ENCODE results near the gene CATSPERB. TPM values are rescaled to one million over a fixed set of nuclear protein-coding genes. Genes with fewer than 3 reads are reported as not detected.

Gene CATSPERB
- total and polyA plus RNA-seq, 2 donors (not counting 3 experiments of a cell fraction or from before 2014, with no cell fraction given), result not detected

- H3K27ac ChIP-seq (ENCODE audit: insufficient read depth, low read depth, low read length), result no peak overlapping the region
- no peak for FAIRE-seq
Observed at GRCh38 chr14:91533623-91534022, 198.3 kb downstream of the CATSPERB start.

More at GRCh38 chr14:91533623-91534022, 198.3 kb downstream of the CATSPERB start:
- peaks cover 0 to 2% of the 10 kb centered on the region in 2 experiments for H3K27me3 ChIP-seq (ENCODE audit: control insufficient read depth in 2 of 2, insufficient read depth in 2 of 2, low read length in 2 of 2)
- no peak for DNase-seq (ENCODE audit: low read depth, low spot score)
- H3K79me2 ChIP-seq (ENCODE audit: control insufficient read depth, insufficient read depth, low read length), result no peaks in the 10 kb centered on the region
- H3K9ac ChIP-seq (replicated peaks; ENCODE audit: extremely low read depth, insufficient read depth, low read length), result no peak overlapping the region
- no peak overlapping the region for H3K4me3 ChIP-seq (replicated peaks in 1 of 3; ENCODE audit: insufficient read depth in 1 of 3, low read depth in 1 of 3, low read length in 3 of 3)
- no peaks in the 10 kb centered on the region for H3K4me1 ChIP-seq (ENCODE audit: control insufficient read depth, extremely low read depth, insufficient read depth, low read length)
- no peaks in the 10 kb centered on the region for H3K36me3 ChIP-seq (ENCODE audit: control insufficient read depth in 2 of 2, extremely low read depth in 1 of 2, insufficient read depth in 2 of 2, low read length in 2 of 2)
- H3K9me3 ChIP-seq (replicated peaks; ENCODE audit: control insufficient read depth, insufficient read depth, low read length), result no peaks in the 10 kb centered on the region
- no peaks in the 10 kb centered on the region for H4K20me1 ChIP-seq (replicated peaks; ENCODE audit: control insufficient read depth, extremely low read depth, insufficient read depth, low read length)
- BruUV-seq (replicated peaks), result no TSS peak
- intact Hi-C loops (cut with micrococcal nuclease), result no loop called here
- TF ChIP-seq EZH2 (IDR thresholded peaks at IDR 0.05; ENCODE audit: borderline replicate concordance, low read depth, low read length, severe bottlenecking), result no peak
- TF ChIP-seq MAX (IDR thresholded peaks at IDR 0.05; ENCODE audit: insufficient read depth, insufficient read length), result no peak
- TF ChIP-seq CTCF (IDR thresholded peaks at IDR 0.05; ENCODE audit: extremely low read depth in 1 of 2, insufficient read depth in 1 of 2, low read depth in 1 of 2, low read length in 2 of 2), result no peak
- TF ChIP-seq POLR2AphosphoS5 (IDR thresholded peaks at IDR 0.05; ENCODE audit: insufficient read depth, low read depth, low read length), result no peak
- TF ChIP-seq GATA2 (IDR thresholded peaks at IDR 0.05; ENCODE audit: insufficient read depth, insufficient read length, low read depth, low read length), result no peak
- no peak for TF ChIP-seq POLR2A (IDR thresholded peaks at IDR 0.05; ENCODE audit: low read depth, low read length)
- TF ChIP-seq MYC (IDR thresholded peaks at IDR 0.05; ENCODE audit: low read depth, low read length), result no peak
- TF ChIP-seq FOS (IDR thresholded peaks at IDR 0.05; ENCODE audit: borderline replicate concordance, insufficient read depth, low read length), result no peak
- TF ChIP-seq JUN (IDR thresholded peaks at IDR 0.05; ENCODE audit: borderline replicate concordance, insufficient read depth, insufficient read length, low read depth), result no peak
- ChIA-PET POLR2A (no interaction called here), CTCF (no interaction called here)
- dilution Hi-C loops (cut with MboI; ENCODE audit: extremely low pct_ligation_motif_present, low sequenced_read_pairs), result no loop called here
- H2AFZ ChIP-seq (ENCODE audit: low read depth, low read length), result no peak overlapping the region
- no peak overlapping the region for H3K4me2 ChIP-seq (ENCODE audit: insufficient read depth, low read length)
- no peaks in the 10 kb centered on the region for H3K9me1 ChIP-seq (replicated peaks; ENCODE audit: control insufficient read depth, extremely low read depth, insufficient read depth, low read length)

Small RNA genes lying within 50 kb of the gene (small RNA-seq; reads per million reads assigned to genes)
- not detected for gene AL133373.1 (ENCODE audit: insufficient read depth, insufficient read length, low read depth, low replicate concordance)
- gene POLR3GP1 (ENCODE audit: insufficient read depth, insufficient read length, low read depth, low replicate concordance), result not detected
- not detected for gene RF00012 (ENCODE audit: insufficient read depth, insufficient read length, low read depth, low replicate concordance)

Other genes starting within 250 kb of the CATSPERB start
- 77.0 and 83.5 TPM in 2 replicates for gene PPP4R3A, start 221.8 kb downstream of the CATSPERB start, total RNA-seq
- 17.5 and 20.5 TPM in 2 replicates for gene PPP4R3A, start 221.8 kb downstream of the CATSPERB start, polyA plus RNA-seq
- 0.40 TPM in 1 of 2 replicates, not detected in the other for gene TC2N, start 135.4 kb upstream of the CATSPERB start, total RNA-seq
- 0.08 TPM in 1 of 2 replicates, not detected in the other for gene TC2N, start 135.4 kb upstream of the CATSPERB start, polyA plus RNA-seq
- gene FBLN5, start 215.6 kb upstream of the CATSPERB start, total RNA-seq, result 27.6 and 44.9 TPM in 2 replicates
- 33.1 and 35.7 TPM in 2 replicates for gene FBLN5, start 215.6 kb upstream of the CATSPERB start, polyA plus RNA-seq

Measured in endothelial cell of umbilical vein (primary cell).